MM.1S (cell line): ENCODE measurements around the gene MDH2.
"Not testable (repeated sequence)": the region's sequence is repeated elsewhere in the genome, so short reads cannot be mapped to it uniquely, and the experiment has no call there.

Experiments
- EZH2 ChIP-seq: fragments of 300-600 bp; sonication (generic); optimal IDR thresholded peaks from 2 replicates; pipeline ENCODE3; 2017; ENCODE audit warnings: low read depth, mild to moderate bottlenecking, antibody characterized with exemption, low read length, mixed read lengths
- EZH2phosphoT487 ChIP-seq: fragments of 300-600 bp; sonication (generic); IDR thresholded peaks from 2 replicates; pipeline ENCODE4 v1.6.1; 2018; ENCODE audit warnings: antibody characterized with exemption, low read length
- TF ChIP-seq, protein P1 (sequence below): fragments of 300-600 bp; sonication (generic); IDR thresholded peaks from 2 replicates; pipeline ENCODE4 v1.5.1; 2016; ENCODE audit warnings: antibody characterized with exemption, low read length, mixed read lengths

DNA sequence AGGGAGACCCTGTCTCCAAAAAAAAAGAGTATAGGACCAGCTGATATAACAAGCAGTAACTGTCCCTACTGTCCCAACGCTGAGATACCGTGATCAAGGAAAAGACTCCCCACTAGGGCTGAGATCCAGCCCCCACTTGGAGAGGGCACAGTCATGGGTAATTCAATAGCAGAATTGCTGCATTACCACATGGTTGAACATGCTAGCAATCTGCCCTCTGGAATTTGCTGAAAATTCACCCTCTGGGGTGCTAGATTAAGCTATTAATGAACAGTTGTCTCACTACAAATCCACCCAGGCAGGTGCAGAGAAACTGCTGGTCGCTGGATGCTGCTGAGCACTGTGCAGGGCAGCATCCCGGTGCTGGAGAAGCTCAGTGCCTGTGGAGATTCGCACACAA lies 46.4 kb downstream of the MDH2 start:
- TF ChIP-seq, protein P1, sequence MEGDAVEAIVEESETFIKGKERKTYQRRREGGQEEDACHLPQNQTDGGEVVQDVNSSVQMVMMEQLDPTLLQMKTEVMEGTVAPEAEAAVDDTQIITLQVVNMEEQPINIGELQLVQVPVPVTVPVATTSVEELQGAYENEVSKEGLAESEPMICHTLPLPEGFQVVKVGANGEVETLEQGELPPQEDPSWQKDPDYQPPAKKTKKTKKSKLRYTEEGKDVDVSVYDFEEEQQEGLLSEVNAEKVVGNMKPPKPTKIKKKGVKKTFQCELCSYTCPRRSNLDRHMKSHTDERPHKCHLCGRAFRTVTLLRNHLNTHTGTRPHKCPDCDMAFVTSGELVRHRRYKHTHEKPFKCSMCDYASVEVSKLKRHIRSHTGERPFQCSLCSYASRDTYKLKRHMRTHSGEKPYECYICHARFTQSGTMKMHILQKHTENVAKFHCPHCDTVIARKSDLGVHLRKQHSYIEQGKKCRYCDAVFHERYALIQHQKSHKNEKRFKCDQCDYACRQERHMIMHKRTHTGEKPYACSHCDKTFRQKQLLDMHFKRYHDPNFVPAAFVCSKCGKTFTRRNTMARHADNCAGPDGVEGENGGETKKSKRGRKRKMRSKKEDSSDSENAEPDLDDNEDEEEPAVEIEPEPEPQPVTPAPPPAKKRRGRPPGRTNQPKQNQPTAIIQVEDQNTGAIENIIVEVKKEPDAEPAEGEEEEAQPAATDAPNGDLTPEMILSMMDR = not testable (repeated sequence)
- TF ChIP-seq EZH2, EZH2phosphoT487: not testable (repeated sequence)
